GOT3 (cell line): ENCODE results near the gene LSM7.
A peak's percentile ranks its signal among the peaks of the same experiment; 100 is the strongest.

Source experiments
- DNase-seq: peaks from one replicate; lab custom pipeline; 2025; ENCODE audit warnings: mixed read lengths; lab: John Stamatoyannopoulos, UW

Gene LSM7

DNA sequence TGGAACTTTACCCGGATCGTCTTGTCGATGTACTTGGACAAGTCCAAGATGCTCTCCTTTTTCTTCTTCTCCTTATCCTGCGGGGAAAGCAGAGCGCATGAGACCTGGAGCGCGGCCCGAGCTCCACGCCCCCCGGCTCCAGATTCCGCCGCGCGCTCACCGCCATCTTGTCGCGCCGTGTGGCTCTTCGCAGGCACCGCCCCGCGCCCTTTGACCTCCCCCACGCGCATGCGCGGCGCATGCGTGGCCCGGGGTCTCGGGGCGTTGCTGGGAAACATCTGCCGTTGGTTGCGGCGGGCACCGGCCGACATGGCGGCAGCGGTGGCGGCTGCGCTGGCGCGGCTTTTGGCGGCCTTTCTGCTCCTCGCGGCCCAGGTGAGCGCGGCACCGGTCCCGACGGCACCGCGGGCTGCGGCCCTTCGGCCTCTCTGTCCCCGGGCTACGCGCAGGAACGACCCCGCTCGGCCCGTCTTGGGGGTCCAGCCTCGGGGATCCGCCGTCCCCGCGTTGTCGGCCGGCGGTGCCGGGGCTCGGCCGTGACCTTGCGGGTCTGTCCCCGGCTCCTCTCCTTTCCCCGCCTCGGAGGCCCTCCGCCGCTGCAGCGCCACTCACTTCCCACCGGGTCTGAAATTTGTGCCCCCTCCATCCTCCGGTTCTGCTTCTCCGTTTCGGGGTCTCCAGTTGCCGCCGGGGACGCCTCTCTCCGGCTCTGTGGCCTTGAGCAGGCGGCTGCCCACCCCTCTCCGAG lies at the start of gene LSM7, which contains the start of gene SPPL2B:
TSS of gene LSM7 (minus strand) at position 186 of the 748 bp plus-strand sequence. CDS start at position 166, 20 bp downstream.
TSS of gene SPPL2B (plus strand) at position 284 of the 748 bp plus-strand sequence. CDS start at position 310, 26 bp downstream.
- DNase-seq: peak; percentile 72

GRCh38 chr19:2376784-2377519 lies 48.6 kb upstream of the LSM7 start:
- no peak for DNase-seq

- no peak for DNase-seq
Measured at GRCh38 chr19:2375353-2376121, 47.2 kb upstream of the LSM7 start.

- no peak for DNase-seq
Measured at GRCh38 chr19:2374808-2375207, 46.4 kb upstream of the LSM7 start.

DNA sequence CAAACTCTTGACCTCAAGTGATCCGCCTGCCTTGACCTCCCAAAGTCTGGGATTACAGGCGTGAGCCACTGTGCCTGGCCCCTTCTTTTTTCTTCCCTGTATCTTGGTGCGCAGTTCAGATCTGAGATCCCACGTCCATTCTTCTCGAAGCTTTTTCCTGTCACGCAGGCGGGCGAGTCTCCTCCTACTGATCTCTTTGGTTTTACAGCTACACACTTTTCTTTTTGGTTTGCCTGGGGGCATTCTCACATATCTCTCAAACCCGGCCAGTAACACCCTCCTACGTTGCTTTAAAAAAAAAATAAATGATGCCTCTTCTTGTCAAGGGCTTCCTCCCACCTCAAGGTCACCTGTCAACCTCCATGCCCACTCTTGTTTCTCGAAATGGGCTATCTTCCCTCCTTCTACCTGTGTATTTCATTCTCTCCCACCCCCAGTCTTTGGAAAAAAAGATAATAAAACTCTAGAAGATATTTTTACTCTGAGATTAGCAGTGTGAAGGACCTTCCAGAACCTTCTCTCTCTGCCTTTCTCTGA lies 43.8 kb upstream of the LSM7 start:
- no peak for DNase-seq

DNA sequence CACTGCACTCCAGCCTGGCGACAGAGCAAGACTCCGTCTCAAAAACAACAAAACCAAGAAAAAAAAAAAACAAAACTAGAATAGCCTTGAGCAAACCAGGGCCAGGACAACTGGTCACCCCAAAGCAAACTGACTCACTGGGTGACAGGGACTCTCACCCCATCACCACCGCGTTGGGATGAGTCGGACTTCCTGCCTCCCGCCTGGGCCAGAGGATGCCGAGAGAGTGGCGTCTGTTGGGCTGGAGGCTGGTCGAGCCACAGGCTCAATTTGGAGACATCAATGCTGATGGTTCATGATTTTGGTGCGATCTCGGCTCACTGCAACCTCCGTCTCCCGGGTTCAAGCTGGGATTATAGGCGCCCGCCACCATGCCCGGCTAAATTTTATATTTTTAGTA lies 43.3 kb upstream of the LSM7 start:
- DNase-seq: no peak

- no peak for DNase-seq
Measured at GRCh38 chr19:2365201-2365970, 37.0 kb upstream of the LSM7 start.

- no peak for DNase-seq
Measured at GRCh38 chr19:2363419-2363818, 35.0 kb upstream of the LSM7 start.

- DNase-seq: no peak
Measured at GRCh38 chr19:2362970-2363300, 34.5 kb upstream of the LSM7 start.

- DNase-seq: no peak
Measured at GRCh38 chr19:2362046-2362969, 33.9 kb upstream of the LSM7 start.

DNA sequence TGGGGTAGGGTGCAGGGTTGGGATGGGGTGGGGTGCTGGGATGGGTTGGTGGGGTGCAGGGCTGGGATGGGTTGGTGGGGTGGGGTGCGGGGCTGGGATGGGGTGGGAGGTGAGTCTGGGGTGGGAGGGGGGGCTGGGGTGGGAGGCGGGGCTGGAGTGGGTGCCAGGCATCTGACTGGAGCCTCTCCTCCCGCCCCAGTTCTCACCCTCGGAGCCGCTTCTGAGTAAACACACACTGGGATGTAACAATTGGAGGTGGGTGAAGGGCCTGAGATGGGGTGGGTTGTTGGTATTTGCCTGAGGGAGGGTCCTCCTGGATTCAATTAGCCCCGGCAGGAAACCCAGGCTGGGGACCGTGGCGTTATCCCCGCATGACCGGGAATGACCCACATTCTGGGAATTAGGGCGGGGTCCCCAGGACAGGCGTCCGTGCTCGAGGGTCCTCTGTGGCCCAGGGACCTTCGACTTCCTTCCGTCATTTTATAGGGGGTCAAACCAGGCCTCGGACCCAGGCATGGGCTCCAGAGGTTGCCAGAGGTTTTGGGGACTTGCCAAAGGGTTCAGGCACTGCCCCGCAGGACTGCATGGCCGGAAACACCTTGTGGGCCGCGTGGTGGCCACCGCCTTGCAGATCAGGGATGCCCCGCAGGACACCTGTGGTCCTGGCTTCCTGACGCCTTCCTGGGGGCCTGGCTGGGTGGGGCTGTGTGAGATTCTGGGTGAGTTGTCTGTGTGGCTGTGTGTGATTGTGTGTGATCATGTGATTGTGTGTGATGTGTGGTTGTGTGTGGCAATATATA lies 33.1 kb upstream of the LSM7 start:
- no peak for DNase-seq

DNA sequence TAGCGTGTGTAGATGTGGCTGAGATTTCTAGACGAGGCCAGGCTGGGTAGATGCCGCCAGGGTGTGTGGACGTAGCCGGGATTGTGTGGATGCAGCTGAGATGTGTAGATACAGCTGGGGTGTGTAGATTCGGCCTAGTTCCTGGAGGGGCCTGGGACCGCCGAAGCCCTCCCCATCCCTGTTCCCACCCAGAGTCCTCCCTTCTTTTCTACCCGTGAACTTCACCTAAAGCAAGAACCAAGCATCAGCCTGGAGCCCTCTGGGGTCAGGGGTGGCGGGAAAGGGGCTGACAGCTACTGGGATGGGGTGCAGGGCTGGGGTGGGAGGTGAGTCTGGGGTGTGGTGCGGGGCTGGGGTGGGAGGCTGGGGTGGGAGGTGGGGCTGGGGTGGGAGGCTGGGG lies 32.4 kb upstream of the LSM7 start:
- DNase-seq: no peak

DNA sequence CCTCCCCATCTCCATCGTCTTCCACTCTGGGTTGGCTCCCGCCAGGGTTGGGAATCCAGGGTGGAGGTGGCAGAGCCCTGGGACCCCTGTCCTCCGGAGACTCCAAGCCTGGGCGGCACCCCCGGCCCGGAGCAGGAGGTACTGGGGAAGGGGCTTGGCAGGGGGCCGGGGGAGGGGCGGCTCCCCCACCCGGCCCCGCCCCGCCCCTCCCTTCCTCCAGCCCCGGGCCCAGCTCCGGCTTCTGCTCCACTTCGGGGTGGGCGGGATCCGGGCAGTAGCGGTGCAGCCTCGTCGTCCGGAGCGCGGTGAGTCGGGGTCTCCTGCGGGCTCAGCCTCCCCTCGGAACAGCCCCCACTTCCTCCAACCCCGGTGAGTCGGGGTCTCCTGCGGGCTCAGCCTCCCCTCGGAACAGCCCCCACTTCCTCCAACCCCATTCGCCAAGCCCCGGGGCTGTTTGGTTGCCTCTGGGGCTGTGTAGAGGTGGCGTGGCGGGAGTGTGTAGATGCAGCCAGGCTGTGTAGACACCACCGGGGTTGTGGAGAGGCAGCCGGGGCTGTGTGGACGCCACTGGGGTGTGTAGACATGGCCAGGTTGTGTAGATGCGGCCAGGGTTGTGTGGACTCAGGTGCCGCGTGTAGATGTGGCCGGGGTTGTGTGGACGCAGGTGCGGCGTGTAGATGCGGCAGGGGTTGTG lies 31.8 kb upstream of the LSM7 start, which contains the start of gene TMPRSS9:
TSS of gene TMPRSS9 (plus strand) at position 274 of the 694 bp plus-strand sequence. CDS start 29,521 bp downstream, outside the sequence.
- DNase-seq: no peak

GRCh38 chr19:2358548-2359173 lies 30.3 kb upstream of the LSM7 start:
- DNase-seq: no peak

DNA sequence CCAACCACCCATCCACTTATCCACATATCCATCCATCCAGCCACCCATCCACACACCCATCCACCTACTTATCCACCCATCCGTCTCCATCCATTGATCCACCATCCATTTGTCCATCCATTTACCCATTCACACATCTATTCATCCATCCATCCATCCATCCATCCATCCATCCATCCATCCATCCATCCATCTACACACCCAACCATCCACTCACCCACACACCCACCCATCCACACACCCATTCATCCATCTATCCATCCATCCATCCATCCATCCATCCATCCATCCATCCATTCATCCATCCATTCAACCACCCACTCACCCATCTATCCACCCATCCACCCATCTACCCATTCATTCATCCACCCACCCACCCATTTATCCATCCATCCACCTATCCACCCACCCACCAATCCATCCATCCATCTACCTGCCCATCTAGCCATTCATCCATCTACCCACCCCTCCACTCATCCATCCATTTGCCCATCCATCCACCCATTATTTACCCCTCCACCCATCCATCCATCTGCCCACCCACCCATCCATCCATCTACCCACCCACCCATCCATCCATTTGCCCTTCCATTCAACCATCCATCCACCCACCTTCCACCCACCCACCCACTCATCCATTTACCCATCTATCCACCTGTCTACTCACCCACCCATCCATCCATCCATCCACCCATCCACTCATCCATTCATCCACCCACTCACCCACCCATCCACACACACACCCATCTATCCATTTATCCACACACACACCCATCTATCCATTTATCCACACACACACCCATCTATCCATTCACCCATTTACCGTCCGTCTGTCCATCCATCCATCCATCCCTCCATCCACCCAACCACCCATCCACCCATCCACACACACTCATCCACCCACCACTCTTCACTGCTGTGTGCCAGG lies 29.2 kb upstream of the LSM7 start:
- DNase-seq: no peak

DNA sequence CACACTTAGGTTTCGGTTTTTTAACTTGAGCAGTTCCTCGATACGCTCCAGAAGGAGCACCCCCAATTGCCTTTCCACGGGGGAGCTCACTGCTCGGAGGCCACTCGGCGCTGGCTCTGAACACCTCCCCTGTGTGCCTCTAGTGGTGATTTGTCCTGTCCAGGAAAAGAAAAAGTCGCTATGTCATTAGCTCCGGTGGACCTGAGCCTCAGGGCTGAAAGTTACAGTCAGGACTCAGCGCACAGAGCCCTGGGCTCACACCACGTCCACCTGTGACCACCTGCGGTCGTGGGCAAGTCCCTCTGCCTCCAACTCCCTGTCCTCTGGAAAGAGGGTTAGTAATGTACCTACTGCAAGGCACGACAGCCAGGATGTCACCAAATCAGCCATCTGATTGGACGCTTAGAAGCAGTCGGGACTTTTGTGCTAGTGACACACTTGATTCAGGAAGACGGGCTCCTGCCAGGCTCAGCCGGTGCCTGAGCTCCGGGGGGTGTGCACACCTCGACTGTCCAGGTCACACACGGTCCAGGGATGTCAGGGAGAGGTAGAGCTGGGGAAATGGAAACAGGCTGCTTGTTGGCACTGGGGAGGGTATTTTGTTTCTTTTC lies 27.8 kb upstream of the LSM7 start:
- DNase-seq: no peak
